Measurements from ENCODE around the gene RGS5. TPM values are rescaled to one million over a fixed set of nuclear protein-coding genes. Genes with fewer than 3 reads are reported as not detected.

Gene RGS5
- total RNA-seq, 1 donor from 2014 or later = 35.8 TPM

DNA sequence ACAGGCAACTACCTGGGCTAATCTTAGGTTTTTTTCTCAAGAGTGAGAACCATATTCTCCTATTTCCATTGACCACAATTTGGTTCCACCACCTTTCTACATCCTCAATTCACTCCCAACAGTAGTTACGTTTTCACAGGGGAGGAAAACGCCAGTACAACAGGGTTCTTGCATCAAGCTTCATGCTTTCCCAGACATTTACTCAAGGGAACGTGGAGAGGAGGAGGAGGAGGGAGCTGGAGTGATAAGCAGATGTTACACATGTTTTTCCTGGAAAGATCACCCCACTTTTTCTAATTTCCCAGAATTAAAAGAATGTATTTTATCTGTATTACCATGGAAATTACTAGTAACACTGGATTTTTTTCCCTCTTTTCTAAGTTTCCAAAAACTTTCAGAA lies 58.3 kb downstream of the RGS5 start:
- DNase-seq = no peak

GRCh38 chr1:163142152-163142551 lies 60.6 kb downstream of the RGS5 start:
- no peak for DNase-seq

DNA sequence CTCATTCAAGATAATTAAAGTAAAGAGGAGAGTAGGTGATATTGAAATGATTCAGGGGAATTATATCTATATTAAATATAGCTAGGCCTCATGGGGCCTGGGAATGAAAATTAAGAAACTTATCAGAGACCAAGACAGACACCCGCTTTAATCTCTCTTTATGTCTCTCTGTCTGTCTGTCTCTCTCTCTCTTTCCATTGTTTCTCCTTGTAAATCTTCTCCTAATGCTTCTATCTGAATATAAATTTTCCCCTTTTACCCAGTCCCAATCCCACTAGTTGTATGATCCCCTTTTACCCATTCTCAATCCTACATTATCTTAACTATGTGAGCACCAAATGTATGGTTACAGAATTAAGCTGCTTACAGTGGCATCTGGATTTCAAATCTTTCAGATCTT lies 61.2 kb downstream of the RGS5 start:
- no peak for DNase-seq

GRCh38 chr1:163137556-163138265 lies 65.0 kb downstream of the RGS5 start:
- no peak for DNase-seq

GRCh38 chr1:163131981-163132380 lies 70.7 kb downstream of the RGS5 start:
- no peak for DNase-seq

GRCh38 chr1:163130225-163130856 lies 72.4 kb downstream of the RGS5 start:
- DNase-seq = peak; percentile 37

DNA sequence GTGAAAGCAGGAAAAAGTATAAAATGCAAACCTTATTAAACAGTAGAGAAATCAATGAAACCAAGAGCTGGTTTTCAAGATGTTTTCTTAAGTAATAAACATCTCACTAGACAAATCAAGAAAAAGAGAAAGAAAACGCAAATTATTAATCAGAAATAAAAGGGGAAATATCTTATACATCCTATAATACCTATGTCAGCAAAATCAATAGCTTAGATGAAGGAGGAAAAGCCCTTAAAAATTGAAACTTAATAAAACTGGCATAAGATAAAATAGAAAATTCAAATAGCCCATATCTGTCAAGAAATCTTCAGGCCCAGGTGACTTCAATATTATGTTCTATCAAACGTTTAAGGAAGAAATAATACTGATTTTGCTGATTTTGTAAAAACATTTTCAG lies 74.4 kb downstream of the RGS5 start:
- DNase-seq = no peak

DNA sequence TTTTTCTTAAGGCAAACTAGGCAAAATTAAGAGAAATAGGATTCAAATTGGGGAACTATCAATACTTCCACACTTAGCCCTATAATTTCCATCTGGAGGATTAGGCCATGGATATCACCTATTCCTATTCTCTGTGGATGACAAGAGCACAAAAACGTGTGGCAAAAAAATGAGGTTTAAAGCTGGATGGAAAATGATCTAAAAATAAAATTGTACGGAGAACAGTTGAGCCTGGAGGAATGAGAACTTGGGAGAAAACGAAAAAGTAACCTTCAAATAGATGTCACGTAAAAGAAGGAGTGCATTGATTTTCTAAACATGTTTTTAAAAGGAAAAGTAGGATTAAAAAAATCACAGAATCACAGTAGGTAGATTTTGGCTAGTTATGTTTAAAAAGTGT lies 77.9 kb downstream of the RGS5 start:
- no peak for DNase-seq

DNA sequence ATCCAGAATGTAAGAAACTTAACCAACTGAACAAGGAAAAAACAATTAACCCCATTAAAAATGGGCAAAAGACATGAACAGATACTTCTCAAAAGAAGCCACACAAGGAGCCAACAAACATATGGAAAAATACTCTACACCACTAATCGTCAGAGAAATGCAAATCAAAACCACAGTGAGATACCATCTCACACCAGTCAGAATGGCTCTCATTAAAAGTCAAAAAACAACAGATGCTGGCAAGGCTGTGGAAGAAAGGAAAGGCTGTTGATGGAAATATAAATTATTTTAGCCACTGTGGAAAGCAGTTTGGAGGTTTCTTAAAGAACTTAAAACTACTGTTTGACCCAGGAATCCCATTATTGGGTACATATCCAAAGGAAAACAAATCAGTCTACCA lies 82.3 kb downstream of the RGS5 start:
- DNase-seq = no peak

- DNase-seq = no peak
Observed at GRCh38 chr1:163119707-163120106, 83.0 kb downstream of the RGS5 start.

- DNase-seq = no peak
Observed at GRCh38 chr1:163115887-163116286, 86.8 kb downstream of the RGS5 start.

- no peak for DNase-seq
Observed at GRCh38 chr1:163107655-163108054, 95.1 kb downstream of the RGS5 start.

DNA sequence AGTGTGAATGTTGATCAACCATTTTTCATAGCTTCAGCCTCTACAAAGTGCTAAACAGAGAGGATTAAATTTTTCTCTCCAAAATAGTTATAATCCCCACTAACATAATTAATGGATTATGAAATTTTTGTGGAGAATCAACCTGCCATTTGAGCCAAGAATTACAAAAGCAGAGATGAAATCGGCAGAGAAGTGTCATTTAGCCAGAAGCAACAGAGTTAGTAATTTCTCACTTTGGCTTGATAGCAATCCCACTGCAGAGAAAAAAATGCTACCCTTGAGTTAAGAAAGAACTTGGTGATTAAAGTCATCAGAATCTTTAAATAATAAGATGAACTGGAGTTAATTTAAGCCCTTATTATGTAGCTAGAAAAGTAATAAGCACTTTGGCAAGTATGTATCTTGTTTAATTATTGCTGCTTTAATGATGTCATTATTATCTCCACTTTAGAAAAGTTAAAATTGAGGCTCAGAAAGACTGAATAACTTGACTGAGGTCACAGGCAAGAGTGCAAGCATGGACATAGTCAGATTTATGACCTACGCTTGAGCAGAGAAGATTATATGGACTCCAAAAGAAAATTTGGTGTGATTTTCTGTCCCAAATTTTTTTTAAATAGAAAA lies 96.2 kb downstream of the RGS5 start:
- no peak for DNase-seq

DNA sequence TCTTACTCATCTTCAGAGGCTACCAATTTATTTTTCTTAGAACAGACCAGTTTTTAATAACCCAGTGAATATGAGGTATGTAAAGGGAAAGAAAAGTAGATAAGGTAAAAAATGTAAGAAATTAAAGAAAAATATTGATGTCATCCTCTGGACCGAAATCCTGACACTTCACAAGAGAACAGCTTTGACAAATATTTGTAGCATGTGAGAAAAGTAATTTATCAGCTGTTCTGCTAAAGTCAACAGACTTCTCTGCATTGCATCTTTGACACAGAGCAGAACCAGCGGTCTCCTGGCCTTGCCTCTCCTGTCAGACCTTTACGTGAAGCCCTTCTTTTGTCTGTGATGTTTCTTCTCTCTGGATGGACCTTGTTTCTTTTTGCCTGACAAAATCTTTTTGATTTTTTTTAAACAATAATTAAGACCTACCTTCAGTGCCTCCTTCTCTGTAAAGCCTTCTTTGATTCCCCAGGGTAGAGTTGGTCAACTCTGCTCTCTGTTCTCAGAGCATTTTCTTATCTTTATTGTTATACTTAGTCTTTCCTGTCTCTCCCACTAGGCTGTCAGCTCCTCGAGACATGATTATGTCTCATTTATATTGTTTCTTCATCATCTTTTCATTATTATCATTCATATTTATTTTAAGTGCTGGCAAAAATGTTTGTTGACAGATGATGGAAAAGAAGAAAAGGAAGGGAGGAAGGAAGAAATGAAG lies 98.2 kb downstream of the RGS5 start:
- DNase-seq = no peak

DNA sequence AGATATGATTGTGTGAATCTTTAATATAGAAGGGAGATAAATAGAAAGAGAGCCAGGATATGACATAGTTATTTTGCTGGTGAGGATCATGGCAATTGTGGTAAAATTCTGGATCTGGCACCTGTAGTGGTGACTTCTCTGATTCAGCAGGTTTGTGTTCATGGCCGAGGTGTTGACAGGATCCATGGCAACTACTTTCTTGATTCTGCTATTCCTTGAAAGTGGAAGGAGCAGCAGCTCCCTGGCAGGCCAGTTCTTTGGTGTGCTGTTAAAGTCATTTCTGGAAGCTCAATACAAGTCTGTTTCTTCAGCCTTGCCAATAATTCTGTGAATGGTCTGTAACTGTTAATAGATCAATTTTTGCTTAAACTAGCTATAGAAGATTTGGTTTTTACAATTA lies 100.1 kb downstream of the RGS5 start:
- DNase-seq = no peak

DNA sequence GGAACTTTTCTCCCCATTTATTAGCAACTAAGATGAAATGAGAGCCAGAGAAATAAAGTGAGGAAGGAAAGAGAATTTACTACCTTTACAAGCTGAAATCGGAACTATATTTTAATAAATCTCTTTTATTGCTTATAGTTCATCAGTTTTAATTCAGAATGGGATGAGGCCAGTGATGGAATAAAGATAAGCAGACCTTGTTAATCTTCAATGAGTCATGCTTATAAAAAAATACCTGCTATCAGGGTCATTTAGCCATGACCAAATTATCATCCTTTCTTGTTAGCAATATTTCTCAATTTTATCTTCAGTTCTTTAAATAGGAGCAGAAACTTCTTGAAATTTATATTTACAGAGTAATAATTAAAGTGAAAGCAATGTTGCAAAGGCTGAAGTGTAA lies 107.5 kb downstream of the RGS5 start:
- no peak for DNase-seq

GRCh38 chr1:163094589-163094988 lies 108.1 kb downstream of the RGS5 start:
- DNase-seq = no peak

DNA sequence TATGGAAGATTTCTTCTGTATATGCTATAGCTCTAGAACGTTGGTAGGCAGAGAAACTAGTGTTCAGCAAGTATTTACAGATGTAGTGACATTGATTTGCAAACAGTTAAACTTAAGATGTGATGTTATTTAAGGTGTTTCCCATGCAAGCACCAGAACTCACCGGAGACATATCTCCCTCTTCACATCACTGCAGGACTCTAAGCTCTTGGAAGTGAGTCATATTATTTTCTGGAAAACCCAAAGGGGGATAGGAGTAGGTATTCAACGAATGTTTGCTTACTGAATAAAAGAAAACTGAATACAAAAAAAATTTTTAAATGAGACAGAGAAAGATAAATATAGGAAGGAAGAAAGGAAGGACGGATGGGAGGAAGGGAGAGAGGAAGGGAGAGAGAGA lies 108.5 kb downstream of the RGS5 start:
- no peak for DNase-seq

DNA sequence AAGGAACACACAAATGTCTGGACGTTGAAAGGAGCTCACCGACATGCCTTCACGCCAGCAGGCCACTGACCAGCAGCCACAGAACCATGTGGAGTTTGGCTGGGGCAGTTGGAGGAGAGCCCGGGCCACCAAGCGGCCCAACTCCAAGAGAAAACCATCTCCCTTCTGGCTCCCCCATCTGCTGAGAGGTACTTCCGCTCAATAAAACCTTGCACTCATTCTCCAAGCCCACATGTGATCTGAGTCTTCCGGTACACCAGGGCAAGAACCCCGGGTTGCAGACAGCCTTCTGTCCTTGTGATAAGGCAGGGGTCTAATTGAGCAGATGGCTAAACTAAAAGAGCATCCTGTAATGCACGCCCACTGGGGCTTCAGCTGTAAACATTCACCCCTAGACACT lies 109.1 kb downstream of the RGS5 start:
- no peak for DNase-seq

- no peak for DNase-seq
Observed at GRCh38 chr1:163093169-163093568, 109.5 kb downstream of the RGS5 start.

Data from tongue (tissue), 2 donors.